Measurements from ENCODE around the gene TIGD4. TPM values are rescaled to one million over a fixed set of nuclear protein-coding genes. Genes with fewer than 3 reads are reported as not detected.
"Not testable (repeated sequence)": the region's sequence is repeated elsewhere in the genome, so short reads cannot be mapped to it uniquely, and the experiment has no call there.

TIGD4 gene
- total RNA-seq, 4 donors from 2014 or later = 0.19 to 0.38 (median 0.22) TPM; not detected in 1

- Histone ChIP-seq H3K4me1 (peaks cover 3 to 22% (median 6%) of the 10 kb centered on the region in 3 donors), H3K27ac (no peak overlapping the region), H3K27me3 (no peaks in the 10 kb centered on the region), H3K4me3 (no peak overlapping the region), H3K36me3 (no peaks in the 10 kb centered on the region), H3K9me3 (no peaks in the 10 kb centered on the region)
- no peak for DNase-seq
- intact Hi-C loops (cut with DNase I) = no loop called here
- no peak for TF ChIP-seq CTCF (IDR thresholded peaks at IDR 0.05)
- TF ChIP-seq POLR2A (IDR thresholded peaks at IDR 0.05) = no peak
Measured at GRCh38 chr4:152776352-152776751, 3.2 kb downstream of the TIGD4 start.

- Histone ChIP-seq H3K4me3 (no peak overlapping the region), H3K27me3 (no peaks in the 10 kb centered on the region), H3K9me3 (no peaks in the 10 kb centered on the region), H3K27ac (no peak overlapping the region), H3K4me1 (peaks cover 0 to 6% (median 0%) of the 10 kb centered on the region in 3 donors), H3K36me3 (no peaks in the 10 kb centered on the region)
- DNase-seq = no peak
- 44 to 49% methylated on average over 1 of the region's 1 CpG for WGBS, 2 donors
- TF ChIP-seq POLR2A (IDR thresholded peaks at IDR 0.05) (no peak), CTCF (IDR thresholded peaks at IDR 0.05) (no peak)
- intact Hi-C loops (cut with DNase I) = no loop called here
Measured at GRCh38 chr4:152773953-152774352, 5.6 kb downstream of the TIGD4 start.

GRCh38 chr4:152773339-152773738, 6.2 kb downstream of the TIGD4 start:
- no peaks in the 10 kb centered on the region for H3K9me3 ChIP-seq
- WGBS, 2 donors = 86 to 90% methylated on average over 2 of the region's 2 CpGs
- no peaks in the 10 kb centered on the region for H3K36me3 ChIP-seq
- no peak for DNase-seq
- intact Hi-C loops (cut with DNase I) = no loop called here
- H3K4me3 ChIP-seq = no peak overlapping the region
- no peaks in the 10 kb centered on the region for H3K4me1 ChIP-seq
- no peak for TF ChIP-seq POLR2A (IDR thresholded peaks at IDR 0.05)
- no peak for TF ChIP-seq CTCF (IDR thresholded peaks at IDR 0.05)
- no peaks in the 10 kb centered on the region for H3K27me3 ChIP-seq
- H3K27ac ChIP-seq = no peak overlapping the region

- TF ChIP-seq CTCF (IDR thresholded peaks at IDR 0.05) (no peak), POLR2A (IDR thresholded peaks at IDR 0.05) (no peak)
- WGBS, 2 donors = 53 to 64% methylated on average over 3 of the region's 3 CpGs
- Histone ChIP-seq H3K4me1 (no peaks in the 10 kb centered on the region), H3K4me3 (no peak overlapping the region), H3K27me3 (no peaks in the 10 kb centered on the region), H3K36me3 (no peaks in the 10 kb centered on the region), H3K9me3 (no peaks in the 10 kb centered on the region), H3K27ac (no peak overlapping the region)
- intact Hi-C loops (cut with DNase I) = no loop called here
- no peak for DNase-seq
Measured at GRCh38 chr4:152771741-152772533, 7.6 kb downstream of the TIGD4 start.

GRCh38 chr4:152765069-152765737, 14.3 kb downstream of the TIGD4 start:
- DNase-seq; H3K36me3 ChIP-seq; H3K9me3 ChIP-seq; H3K27me3 ChIP-seq; H3K4me3 ChIP-seq; H3K27ac ChIP-seq; intact Hi-C loops (cut with DNase I); H3K4me1 ChIP-seq: not testable (repeated sequence)
- 80 to 93% methylated on average over 1 to 3 of the region's 54 CpGs for WGBS, 2 donors
